ENCODE measurements around the gene ZNF766.
A peak's percentile ranks its signal among the peaks of the same experiment; 100 is the strongest.
"Not testable (repeated sequence)": the region's sequence is repeated elsewhere in the genome, so short reads cannot be mapped to it uniquely, and the experiment has no call there.

The ZNF766 gene

GRCh38 chr19:52269338-52270261, at the start of gene ZNF766:
Gene ZNF766 (plus strand): TSS chr19:52269587. CDS start chr19:52269614, 27 bp downstream.
- peak; percentile 95 for DNase-seq (ENCODE audit: low read depth)

GRCh38 chr19:52219611-52220010, 49.8 kb upstream of the ZNF766 start:
- DNase-seq (ENCODE audit: low read depth): no peak

GRCh38 chr19:52221031-52221430, 48.4 kb upstream of the ZNF766 start:
- no peak for DNase-seq (ENCODE audit: low read depth)

- DNase-seq (ENCODE audit: low read depth): no peak
Measured at GRCh38 chr19:52221831-52222375, 47.5 kb upstream of the ZNF766 start.

GRCh38 chr19:52224211-52224610, 45.2 kb upstream of the ZNF766 start:
- DNase-seq (ENCODE audit: low read depth): no peak

GRCh38 chr19:52226652-52227051, 42.7 kb upstream of the ZNF766 start:
- DNase-seq (ENCODE audit: low read depth): no peak

- DNase-seq (ENCODE audit: low read depth): no peak
Measured at GRCh38 chr19:52227196-52227940, 42.0 kb upstream of the ZNF766 start.

- no peak for DNase-seq (ENCODE audit: low read depth)
Measured at GRCh38 chr19:52227980-52228379, 41.4 kb upstream of the ZNF766 start.

- DNase-seq (ENCODE audit: low read depth): no peak
Measured at GRCh38 chr19:52229524-52229923, 39.9 kb upstream of the ZNF766 start.

- no peak for DNase-seq (ENCODE audit: low read depth)
Measured at GRCh38 chr19:52230685-52231084, 38.7 kb upstream of the ZNF766 start.

- peak; percentile 18 for DNase-seq (ENCODE audit: low read depth)
Measured at GRCh38 chr19:52231154-52231910, 38.1 kb upstream of the ZNF766 start.

GRCh38 chr19:52234406-52234805, 35.0 kb upstream of the ZNF766 start:
- no peak for DNase-seq (ENCODE audit: low read depth)

GRCh38 chr19:52237197-52237596, 32.2 kb upstream of the ZNF766 start:
- no peak for DNase-seq (ENCODE audit: low read depth)

GRCh38 chr19:52237771-52238400, 31.5 kb upstream of the ZNF766 start:
- DNase-seq (ENCODE audit: low read depth): peak; percentile 72

GRCh38 chr19:52244021-52244420, 25.4 kb upstream of the ZNF766 start:
- DNase-seq (ENCODE audit: low read depth): no peak

GRCh38 chr19:52248241-52248640, 21.1 kb upstream of the ZNF766 start:
- DNase-seq (ENCODE audit: low read depth): peak; percentile 57

- DNase-seq (ENCODE audit: low read depth): no peak
Measured at GRCh38 chr19:52258426-52258825, 11.0 kb upstream of the ZNF766 start.

- not testable (repeated sequence) for DNase-seq (ENCODE audit: low read depth)
Measured at GRCh38 chr19:52265556-52265955, 3.8 kb upstream of the ZNF766 start.

GRCh38 chr19:52270266-52270885, 989 bp downstream of the ZNF766 start:
- peak; percentile 36 for DNase-seq (ENCODE audit: low read depth)

GRCh38 chr19:52273301-52273700, 3.9 kb downstream of the ZNF766 start:
- no peak for DNase-seq (ENCODE audit: low read depth)

GRCh38 chr19:52274191-52274590, 4.8 kb downstream of the ZNF766 start:
- DNase-seq (ENCODE audit: low read depth): no peak
